SK-MEL-5 (cell line): ENCODE data around the gene MTAP. TPM values are rescaled to one million over a fixed set of nuclear protein-coding genes. Genes with fewer than 3 reads are reported as not detected.

ENCODE experiments used
- DNase-seq: peaks from one replicate; pipeline ENCODE4 v3.0.0-alpha.2; 2016; ENCODE audit warnings: low read depth, low spot score
- in situ Hi-C: cut with HindIII; loops from 2 replicates; pipeline ENCODE4 v1.10.0; 2016; ENCODE audit warnings: low sequenced_read_pairs, high pct_unique_total_duplicates, low pct_unique_long_range_greater_than_20kb
- total RNA-seq: library from RNA; depleted of rRNA; stranded (reverse); fragments of >200 nt; shearing (Covaris generic); gene quantifications from 2 replicates; pipeline ENCODE4 v1.2.3, GENCODE V29; 2014

Gene MTAP
- total RNA-seq, 1 experiment from 2014 or later, result not detected

DNA sequence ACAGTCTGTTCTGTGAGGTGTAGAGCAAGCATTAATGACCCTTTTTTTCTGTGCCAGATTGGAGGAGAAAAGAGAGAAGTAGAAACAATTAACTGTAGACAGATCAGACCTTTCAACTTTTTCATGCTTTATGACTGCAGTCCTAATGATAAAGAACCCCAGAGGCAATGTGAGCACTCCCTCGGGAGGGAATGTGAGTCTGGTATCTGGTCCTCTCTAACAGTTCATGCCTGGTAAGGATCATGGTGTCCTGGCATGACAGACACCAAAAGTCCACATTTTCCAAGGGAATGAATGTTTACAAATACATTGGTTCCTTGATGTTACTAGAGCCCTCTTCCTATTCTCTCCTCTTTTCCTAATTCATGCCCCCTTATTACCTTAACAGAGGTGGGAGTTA lies 70.3 kb downstream of the MTAP start:
- in situ Hi-C loops, result no loop called here

DNA sequence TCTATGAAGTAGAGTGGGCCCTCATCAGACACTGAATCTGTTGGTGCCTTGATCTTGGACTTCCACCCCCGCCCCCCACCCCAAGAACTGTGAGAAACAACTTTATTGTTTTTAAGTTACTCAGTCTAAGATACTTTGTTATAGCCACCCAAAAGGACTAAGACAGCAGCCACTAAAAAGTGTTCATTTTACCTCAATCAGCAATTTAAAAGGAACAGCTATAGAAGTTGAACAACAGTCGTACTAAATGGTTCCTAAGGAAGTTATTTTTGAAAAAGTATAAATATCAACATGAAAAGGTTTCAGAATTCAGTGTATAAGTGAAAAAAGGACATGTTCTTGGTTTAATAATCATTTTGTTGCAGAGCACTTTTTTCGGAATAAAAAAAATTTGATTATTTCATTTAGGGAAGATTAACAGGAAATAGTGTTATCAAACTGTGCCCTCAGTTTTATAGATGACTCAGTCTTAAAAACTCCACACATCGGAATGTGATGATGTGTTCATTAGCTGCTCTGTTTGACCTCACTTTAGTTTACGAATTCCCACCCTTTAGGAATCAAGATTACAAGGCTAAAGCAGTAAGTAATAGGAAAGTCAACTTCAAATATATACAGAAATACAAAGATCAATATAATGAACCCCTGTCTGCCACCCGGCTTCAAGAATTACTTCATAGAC lies 71.2 kb downstream of the MTAP start:
- DNase-seq, result no peak
- in situ Hi-C loops, result no loop called here

More for the DNA sequence above, 70.3 kb downstream of the MTAP start:
- no peak for DNase-seq

DNA sequence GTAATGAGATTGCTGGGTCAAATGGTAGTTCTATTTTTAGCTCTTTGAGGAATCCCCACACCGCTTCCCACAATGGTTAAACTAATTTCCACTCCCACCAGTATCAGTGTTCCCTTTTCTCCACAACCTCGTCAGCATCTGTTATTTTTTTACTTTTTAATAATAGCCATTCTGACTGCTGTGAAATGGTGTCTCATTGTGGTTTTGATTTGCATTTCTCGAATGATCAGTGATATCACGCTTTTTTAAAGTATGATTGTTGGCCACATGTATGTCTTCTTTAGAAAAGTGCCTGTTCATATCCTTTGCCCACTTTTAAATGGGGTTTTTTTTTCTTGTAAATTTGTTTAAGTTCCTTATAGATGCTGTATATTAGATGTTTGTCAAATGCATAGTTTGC lies 73.5 kb downstream of the MTAP start:
- no peak for DNase-seq
- in situ Hi-C loops, result no loop called here

DNA sequence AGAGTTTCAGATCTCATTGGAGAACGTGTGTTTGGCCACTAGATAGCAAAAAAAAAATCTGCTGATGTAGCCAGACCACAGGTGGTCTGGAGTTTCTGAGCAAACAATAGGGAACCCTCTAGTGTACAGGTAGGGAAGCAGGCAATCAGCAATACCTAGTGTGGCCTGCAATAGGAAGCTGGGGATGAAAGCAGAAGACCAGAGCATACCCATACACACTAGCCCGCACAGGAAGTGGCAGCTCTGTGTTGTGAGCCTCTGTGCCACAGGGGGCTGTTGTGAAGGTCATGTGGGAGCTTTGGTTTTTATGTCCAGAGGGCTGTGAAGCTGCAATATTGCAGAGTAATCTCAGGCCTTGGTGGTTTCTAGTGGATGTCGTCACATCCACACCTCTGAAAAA lies 81.2 kb downstream of the MTAP start:
- in situ Hi-C loops, result no loop called here

DNA sequence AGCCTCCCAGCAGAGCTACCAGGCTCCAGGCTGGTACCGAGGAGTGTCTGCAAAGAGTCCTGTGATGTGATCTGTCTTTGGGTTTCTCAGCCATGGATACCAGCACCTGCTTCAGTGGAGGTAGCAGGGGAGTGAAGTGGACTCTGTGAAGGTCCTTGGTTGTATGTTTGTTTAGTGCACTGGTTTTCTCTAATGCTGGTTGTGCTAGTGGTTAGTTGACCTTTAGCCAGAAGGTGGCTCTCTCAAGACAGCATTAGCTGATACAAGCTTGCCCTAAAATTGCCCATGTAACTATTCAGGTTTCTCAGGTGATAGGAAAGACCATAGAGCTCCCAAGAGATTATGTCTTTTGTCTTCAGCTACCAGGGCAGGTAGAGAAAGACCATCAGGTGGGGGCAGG lies 87.2 kb downstream of the MTAP start:
- in situ Hi-C loops, result no loop called here

More for the DNA sequence above, 81.2 kb downstream of the MTAP start:
- no peak for DNase-seq

DNA sequence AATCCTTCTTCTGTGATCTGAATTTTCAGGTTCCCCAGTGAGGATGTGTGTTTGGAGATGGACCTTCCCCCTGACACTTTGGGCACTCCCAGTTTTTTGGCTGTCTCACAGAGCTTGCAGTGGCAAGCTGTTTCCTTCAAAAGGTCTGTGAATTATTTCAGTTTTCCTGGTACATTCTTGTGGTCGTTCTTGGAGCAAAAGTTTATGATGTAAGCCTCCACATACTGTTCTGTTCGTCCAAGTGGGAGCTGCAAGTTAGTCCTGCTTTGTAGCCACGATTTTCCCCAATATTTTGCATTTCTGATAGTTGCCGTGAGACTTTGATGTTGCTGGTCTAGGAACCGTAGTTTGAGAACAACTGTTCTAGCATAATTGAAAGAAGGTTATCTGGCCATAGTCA lies 88.3 kb downstream of the MTAP start:
- in situ Hi-C loops, result no loop called here
- DNase-seq, result no peak

More for the DNA sequence above, 87.2 kb downstream of the MTAP start:
- DNase-seq, result no peak

DNA sequence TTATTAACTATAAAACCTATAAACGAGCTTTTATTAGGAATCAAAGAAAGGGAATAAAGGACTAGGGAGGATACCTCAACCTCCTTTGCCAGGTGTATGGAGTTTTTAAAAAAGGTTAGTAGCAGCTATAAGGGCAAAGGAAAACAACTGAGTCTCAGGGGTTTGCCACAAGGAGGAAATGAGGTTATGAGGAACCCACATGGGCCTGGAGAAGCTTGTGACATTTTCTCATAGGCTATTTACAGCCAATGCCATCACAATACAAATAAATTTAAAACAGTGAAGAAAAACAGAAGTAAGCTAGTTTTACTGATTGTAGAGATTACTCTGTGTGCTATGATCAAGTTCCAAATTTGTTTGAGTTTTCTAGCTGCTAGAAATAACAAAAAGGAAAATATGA lies 99.1 kb downstream of the MTAP start:
- no peak for DNase-seq
- in situ Hi-C loops, result no loop called here

DNA sequence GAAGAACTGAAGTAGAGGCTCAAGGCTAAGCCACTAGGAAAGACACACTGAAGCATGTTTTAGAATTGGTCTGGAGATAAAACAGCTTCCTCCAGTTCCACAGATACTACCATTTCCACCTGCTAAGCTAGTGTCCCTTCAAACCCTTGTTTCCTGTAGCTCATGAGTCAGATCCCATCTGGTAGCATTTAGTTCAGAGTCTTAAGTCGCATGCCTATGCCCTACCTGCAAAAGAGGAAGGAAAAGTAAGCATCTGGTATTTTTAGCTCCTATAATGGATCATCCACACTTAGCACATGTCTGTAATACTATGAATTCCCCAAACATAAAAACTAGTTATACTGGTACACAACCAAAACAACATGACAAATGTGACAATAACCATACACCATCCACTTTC lies 99.7 kb downstream of the MTAP start:
- in situ Hi-C loops, result no loop called here
- DNase-seq, result no peak

DNA sequence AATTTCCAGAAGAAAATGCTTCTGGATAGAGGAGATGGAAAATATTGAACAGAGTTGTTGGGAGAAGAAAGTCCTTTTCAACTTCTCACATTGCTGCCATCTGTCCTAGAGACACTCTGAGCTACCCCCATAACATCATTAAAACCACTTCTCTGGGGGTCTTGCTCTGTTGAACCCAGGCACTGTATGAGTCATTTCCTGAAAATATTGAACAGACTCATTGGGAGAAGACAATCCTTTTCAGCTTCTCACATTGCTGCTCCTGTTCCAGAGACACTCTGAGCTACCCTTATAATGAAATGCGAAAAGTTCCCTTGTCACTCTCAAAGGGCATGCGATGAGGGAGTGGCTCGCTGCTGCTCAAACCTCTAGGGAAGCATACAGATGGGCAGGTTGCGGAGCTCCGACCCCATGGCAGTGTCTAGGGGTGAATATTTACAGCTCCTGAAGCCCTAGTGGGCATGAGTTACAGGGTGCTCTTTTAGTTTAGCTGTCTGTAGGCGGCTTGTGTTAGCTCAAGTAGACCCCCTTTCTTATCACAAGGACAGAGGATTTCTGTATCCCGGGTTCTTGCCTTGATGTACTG lies 101.0 kb downstream of the MTAP start:
- in situ Hi-C loops, result no loop called here
- DNase-seq, result no peak

DNA sequence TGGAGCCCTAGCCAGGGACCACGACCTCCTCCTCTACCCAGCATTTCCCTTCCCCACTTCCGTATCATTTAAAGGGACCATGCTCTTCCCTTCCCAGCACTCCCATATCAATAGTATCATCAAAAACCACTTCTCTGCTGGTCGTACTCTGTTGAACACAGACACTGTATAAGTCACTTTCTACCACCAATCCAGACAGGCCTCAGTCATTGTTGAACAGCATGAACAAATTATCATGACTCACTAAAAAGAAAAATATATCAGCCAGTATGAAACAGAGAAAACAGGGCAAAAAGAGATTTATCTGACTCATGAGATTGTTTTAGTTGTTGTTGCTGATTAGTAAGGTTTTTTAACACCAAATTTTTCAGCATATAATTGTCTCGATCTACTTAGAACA lies 101.9 kb downstream of the MTAP start:
- no peak for DNase-seq
- in situ Hi-C loops, result no loop called here

DNA sequence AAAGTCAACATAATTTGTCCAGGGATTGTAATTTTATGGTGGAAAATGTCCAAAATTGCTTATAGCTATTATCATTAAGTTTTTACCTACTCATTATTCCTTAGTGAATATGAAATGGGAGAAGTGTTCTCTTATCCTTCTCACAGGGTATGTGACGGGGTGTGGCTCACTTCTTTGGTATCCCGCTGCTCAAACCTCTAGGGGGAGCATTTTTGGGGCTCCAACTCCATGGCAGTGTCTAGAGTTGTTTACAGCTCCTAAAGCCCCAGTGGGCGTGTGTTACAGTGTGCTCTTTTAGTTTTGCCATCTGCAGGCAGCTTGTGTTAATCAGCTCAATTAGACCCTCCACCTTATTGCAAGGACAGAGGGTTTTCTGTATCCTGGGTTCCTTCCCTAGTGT lies 102.3 kb downstream of the MTAP start:
- in situ Hi-C loops, result no loop called here
- no peak for DNase-seq

DNA sequence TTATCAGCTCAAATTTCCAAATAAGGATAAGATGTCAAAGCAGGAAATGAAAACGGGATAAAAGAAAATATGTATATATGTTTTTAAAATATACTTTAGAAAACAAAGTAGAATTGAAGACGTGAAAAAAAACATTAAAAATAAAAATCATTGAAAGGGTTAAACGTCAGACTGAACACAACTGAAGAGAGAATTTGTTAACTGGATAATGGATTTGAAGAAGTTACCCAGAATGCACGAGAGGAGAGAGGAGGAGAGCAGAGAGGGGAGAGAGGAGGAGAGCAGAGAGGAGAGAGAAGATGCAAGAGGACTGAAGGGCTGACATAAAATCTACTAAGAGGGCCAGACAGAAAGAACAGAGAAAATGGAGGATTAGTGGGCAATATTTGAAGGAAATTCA lies 103.8 kb downstream of the MTAP start:
- DNase-seq, result no peak
- in situ Hi-C loops, result no loop called here

DNA sequence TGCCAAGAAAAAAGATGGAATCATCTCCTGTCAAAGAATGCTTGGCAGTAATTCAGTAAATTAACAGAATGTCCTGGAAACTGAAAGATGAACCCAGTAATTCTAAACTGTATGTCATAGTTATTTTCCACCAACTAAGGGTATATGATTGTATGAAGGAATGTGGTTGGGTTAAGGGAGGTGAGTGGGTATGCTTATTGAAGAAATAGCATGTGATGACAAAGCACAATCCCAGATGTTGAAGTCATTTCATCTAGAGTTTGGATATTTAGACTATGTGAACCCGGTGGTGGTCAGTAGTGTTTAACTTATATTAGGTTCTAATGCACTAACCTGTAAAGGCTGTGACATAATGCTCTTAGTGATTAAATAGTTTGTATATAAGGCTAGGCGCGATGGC lies 104.4 kb downstream of the MTAP start:
- no peak for DNase-seq

DNA sequence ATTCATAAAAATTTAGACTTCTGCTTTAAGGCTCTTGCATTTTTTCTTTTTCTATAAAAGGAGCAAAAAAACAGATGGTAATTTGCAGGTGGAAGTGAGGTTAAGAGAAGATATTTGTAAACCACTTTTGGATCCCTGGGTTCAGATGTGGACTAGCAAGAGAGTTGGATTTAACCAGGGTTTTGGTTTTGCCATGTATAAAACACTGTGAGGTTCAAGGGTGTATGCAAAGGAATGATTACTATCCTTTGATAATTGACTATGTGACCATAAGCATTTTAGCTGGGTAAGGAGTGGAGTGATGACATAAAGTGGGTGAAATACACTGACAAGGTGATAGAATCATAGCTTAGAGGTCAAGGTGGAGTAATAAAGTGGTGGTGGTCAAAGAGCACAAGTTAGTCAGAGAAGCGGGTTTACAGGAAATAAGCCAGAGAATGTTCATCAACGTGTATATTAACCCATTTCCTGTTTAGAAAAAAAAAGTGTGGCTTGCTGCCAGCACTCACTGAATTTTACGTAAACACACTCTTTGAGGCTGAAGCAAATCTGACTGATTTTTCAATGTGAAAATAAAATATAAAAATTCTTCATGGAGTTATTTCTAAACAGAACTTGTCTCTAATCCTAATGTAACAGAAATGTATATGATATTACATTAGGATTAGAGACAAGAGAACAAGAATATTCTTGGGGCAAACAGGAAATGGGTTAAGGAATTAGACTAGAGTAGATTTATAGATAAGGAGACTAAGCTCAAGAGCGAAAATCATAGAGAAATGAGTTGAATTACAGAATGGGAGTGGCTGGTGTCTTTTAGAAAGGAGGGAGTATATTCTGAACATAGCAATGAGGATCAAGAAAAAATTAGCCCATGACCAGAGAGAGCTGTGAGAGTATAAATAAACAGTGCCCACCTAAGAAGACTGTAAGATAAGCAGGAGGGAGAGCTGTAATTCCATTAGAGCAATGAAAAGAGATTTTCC lies 117.2 kb downstream of the MTAP start:
- in situ Hi-C loops, result no loop called here
- DNase-seq, result no peak

More for the DNA sequence above, 104.4 kb downstream of the MTAP start:
- in situ Hi-C loops, result no loop called here

DNA sequence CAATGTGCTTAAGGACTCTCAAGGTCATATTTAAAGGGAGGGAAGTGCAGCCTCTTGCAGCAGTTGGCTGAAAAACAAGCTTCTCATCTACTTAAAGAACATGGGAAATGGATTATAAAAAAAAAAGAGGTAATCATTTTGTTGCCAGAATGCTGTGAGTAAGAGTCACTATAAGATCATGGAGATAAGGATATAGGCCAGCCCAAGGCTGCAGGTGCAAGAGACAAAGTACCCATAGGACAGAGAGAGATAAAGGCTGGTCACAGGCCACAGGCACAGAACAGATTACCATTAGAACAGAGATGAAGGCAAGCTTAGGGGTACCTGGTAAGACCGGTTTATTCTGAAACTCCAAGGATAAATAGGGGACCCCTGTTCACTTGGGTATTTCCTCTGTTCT lies 121.3 kb downstream of the MTAP start:
- in situ Hi-C loops, result no loop called here
- DNase-seq, result no peak

DNA sequence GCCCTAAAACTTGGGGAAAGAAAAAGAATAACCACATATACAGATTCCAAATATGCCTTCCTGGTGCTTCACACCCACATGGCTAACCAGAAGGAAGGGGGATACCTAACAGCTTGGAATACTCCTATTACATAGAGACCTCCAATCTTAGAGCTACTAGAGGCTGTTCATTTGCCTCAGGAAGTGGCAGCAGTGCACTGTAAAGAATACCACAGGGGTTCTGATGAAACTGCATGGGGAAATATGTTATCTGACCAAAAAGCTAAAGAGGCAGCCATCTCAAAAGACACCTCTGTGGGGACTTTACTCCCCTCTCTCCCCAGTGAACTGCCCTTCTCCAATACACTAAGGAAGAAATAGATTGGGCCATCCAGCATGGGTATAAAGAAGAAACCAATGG lies 125.3 kb downstream of the MTAP start:
- DNase-seq, result no peak
- in situ Hi-C loops, result no loop called here

DNA sequence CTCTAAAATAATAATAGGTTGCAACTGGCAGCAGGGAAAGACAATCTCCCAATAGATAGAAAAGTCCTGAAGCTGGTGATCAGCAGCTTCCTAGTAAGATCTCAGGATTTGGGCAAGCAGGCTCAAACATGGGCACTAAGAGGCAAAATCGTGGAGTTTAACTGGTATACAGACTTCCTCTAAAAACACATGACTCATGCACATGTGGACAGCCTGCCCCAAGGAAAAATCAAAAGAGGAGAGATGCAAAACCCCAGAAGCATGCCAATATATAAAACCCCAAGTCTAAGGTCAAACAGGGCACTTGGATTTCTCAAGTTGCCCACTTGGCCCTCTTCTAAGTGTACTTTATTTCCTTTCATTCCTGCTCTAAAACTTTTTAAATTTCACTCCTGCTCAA lies 129.0 kb downstream of the MTAP start:
- no peak for DNase-seq
- in situ Hi-C loops, result no loop called here

DNA sequence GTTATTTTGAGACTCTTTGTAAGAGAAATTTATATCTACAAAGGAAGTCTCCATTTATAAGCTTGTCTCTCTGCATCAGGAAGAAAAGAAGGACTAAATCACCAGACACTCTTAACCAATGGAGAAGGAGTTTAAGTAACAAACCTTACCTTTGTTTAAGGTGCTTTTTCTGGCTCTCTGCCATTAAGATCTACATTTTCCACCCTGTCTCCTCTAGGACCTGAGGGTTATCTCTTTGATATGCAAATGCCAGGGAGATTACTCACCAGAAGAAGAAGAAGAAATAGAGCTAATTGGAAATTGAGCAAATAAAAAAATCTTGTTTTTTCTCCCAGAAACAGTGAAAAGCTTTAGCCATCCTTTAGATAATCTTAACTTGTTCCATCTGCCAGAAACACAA lies 130.8 kb downstream of the MTAP start:
- no peak for DNase-seq
- in situ Hi-C loops, result no loop called here
